ENCODE results near the gene OR1F1.
"Not testable (repeated sequence)": the region's sequence is repeated elsewhere in the genome, so short reads cannot be mapped to it uniquely, and the experiment has no call there.

GRCh38 chr16:3182293-3182607 lies 5.8 kb upstream of the OR1F1 start:
- not testable (repeated sequence) for TF ChIP-seq CTCF (IDR thresholded peaks at IDR 0.05); EP300 (IDR thresholded peaks at IDR 0.05; ENCODE audit: borderline replicate concordance in 1 of 2, low read depth in 1 of 2, low read length in 1 of 2); GATA2 (CRISPR knock-in tag; IDR thresholded peaks at IDR 0.05); REST (IDR thresholded peaks at IDR 0.05; ENCODE audit: low read depth, low read length); MAX (IDR thresholded peaks at IDR 0.05; ENCODE audit: low read depth); SMC3 (IDR thresholded peaks at IDR 0.05; ENCODE audit: low read depth, low read length); FOXM1 (IDR thresholded peaks at IDR 0.05; ENCODE audit: low read depth); POLR2AphosphoS5 (IDR thresholded peaks at IDR 0.05; ENCODE audit: low read depth, low read length); MXI1 (IDR thresholded peaks at IDR 0.05; ENCODE audit: low read depth, low read length); TEAD4 (IDR thresholded peaks at IDR 0.05; ENCODE audit: borderline replicate concordance, insufficient read depth); SIN3A (IDR thresholded peaks at IDR 0.05; ENCODE audit: borderline replicate concordance, low read depth, low read length); TAF1 (IDR thresholded peaks at IDR 0.05; ENCODE audit: borderline replicate concordance, low read depth, low read length); USF2 (IDR thresholded peaks at IDR 0.05; ENCODE audit: borderline replicate concordance, low read depth, low read length); YY1 (IDR thresholded peaks at IDR 0.05; ENCODE audit: low read depth)
